Endothelial cell of umbilical vein (primary cell): Measurements from ENCODE around the gene CDK18. TPM values are rescaled to one million over a fixed set of nuclear protein-coding genes. Genes with fewer than 3 reads are reported as not detected.

Experiments used
- BruUV-seq: library from RNA; stranded (reverse); fragments of 400-500 nt; replicated peaks from 2 replicates; lab custom pipeline; 2021; lab: Mats Ljungman, UMichigan
- CTCF ChIA-PET: fragments of 300-600, 350-600 bp; sonication (Branson Sonifier 250); formaldehyde crosslinking; loops from one replicate; lab custom pipeline; 2021; ENCODE audit warnings: antibody characterized with exemption, inconsistent platforms; lab: Charles Lee
- POLR2A ChIA-PET: fragments of 300-600, 350-600 bp; sonication (Branson Sonifier 250); formaldehyde crosslinking; loops from one replicate; lab custom pipeline; 2021; ENCODE audit warnings: antibody characterized with exemption, inconsistent platforms; lab: Charles Lee
- DNase-seq: peaks from one replicate; pipeline ENCODE4 v3.0.0-alpha.2; 2011; ENCODE audit warnings: low read depth, low spot score
- FAIRE-seq: peaks from 2 replicates; lab custom pipeline; 2011; peaks lifted over from hg19 to GRCh38; lab: Jason Lieb, UNC
- H2AFZ ChIP-seq: 2 replicates; pipeline ENCODE4 v1.6.0; 2012; ENCODE audit warnings: low read depth, low read length, control low read depth, inconsistent platforms
- H3K27ac ChIP-seq: 2 replicates; pipeline ENCODE4 v1.5.1; 2011; ENCODE audit warnings: low read depth, mild to moderate bottlenecking, control low read depth, low read length, moderate library complexity; ENCODE audit not compliant: insufficient read depth
- H3K27me3 ChIP-seq, 2 experiments: 2 replicates each; pipeline versions ENCODE4 v1.6.0 to v1.6.1; 2011; ENCODE audit warnings: low read length in 2 of 2, mixed read lengths in 1 of 2; ENCODE audit not compliant: control insufficient read depth in 2 of 2, insufficient read depth in 2 of 2
- H3K36me3 ChIP-seq, 2 experiments: 2 replicates in 1 of 2; 3 replicates in 1 of 2; pipeline ENCODE4 v1.5.1; 2011; ENCODE audit warnings: low read length in 2 of 2, mild to moderate bottlenecking in 1 of 2, moderate library complexity in 1 of 2; ENCODE audit not compliant: control insufficient read depth in 2 of 2, insufficient read depth in 2 of 2; ENCODE audit errors: extremely low read depth in 1 of 2
- H3K4me1 ChIP-seq: 3 replicates; pipeline ENCODE4 v1.5.1; 2011; ENCODE audit warnings: mild to moderate bottlenecking, low read length; ENCODE audit not compliant: control insufficient read depth, insufficient read depth; ENCODE audit errors: extremely low read depth
- H3K4me2 ChIP-seq: 2 replicates; pipeline ENCODE4 v1.6.1; 2011; ENCODE audit warnings: low read length, control low read depth, mixed read lengths; ENCODE audit not compliant: insufficient read depth
- H3K4me3 ChIP-seq, 3 experiments: fragments of 200-600 bp in 1 of 3; sonication (generic), shearing (Covaris generic) in 1 of 3; replicated peaks in 1 of 3; 2 replicates each; pipeline ENCODE4 v1.5.1; 2011 to 2016; ENCODE audit warnings: control low read depth in 3 of 3, low read length in 3 of 3, mild to moderate bottlenecking in 2 of 3, inconsistent platforms in 1 of 3, low read depth in 1 of 3, moderate library complexity in 1 of 3; ENCODE audit not compliant: insufficient read depth in 1 of 3
- H3K79me2 ChIP-seq: 2 replicates; pipeline ENCODE4 v1.6.0; 2012; ENCODE audit warnings: low read length, inconsistent platforms; ENCODE audit not compliant: control insufficient read depth, insufficient read depth
- H3K9ac ChIP-seq: replicated peaks from 2 replicates; pipeline ENCODE3; 2011; ENCODE audit warnings: low read length, control low read depth; ENCODE audit not compliant: insufficient read depth; ENCODE audit errors: extremely low read depth
- H3K9me1 ChIP-seq: replicated peaks from 3 replicates; pipeline ENCODE4 v1.6.0; 2011; ENCODE audit warnings: mild to moderate bottlenecking, low read length; ENCODE audit not compliant: control insufficient read depth, insufficient read depth; ENCODE audit errors: extremely low read depth
- H3K9me3 ChIP-seq: replicated peaks from 2 replicates; pipeline ENCODE4 v1.5.1; 2012; ENCODE audit warnings: low read length, inconsistent platforms; ENCODE audit not compliant: control insufficient read depth, insufficient read depth
- H4K20me1 ChIP-seq: replicated peaks from 2 replicates; pipeline ENCODE3; 2011; ENCODE audit warnings: mild to moderate bottlenecking, low read length; ENCODE audit not compliant: control insufficient read depth, insufficient read depth; ENCODE audit errors: extremely low read depth
- CTCF ChIP-seq, 2 donors: IDR thresholded peaks; 1 replicate in 1 of 2; 2 replicates in 1 of 2; pipeline ENCODE4 v1.5.1; 2011; ENCODE audit warnings: low read length in 2 of 2, mild to moderate bottlenecking in 2 of 2, moderate library complexity in 2 of 2, control low read depth in 1 of 2, inconsistent platforms in 1 of 2, low read depth in 1 of 2; ENCODE audit not compliant: insufficient read depth in 1 of 2; ENCODE audit errors: extremely low read depth in 1 of 2
- EZH2 ChIP-seq: IDR thresholded peaks from 2 replicates; pipeline ENCODE4 v1.6.1; 2012; ENCODE audit warnings: borderline replicate concordance, low read depth, mild to moderate bottlenecking, moderate library complexity, low read length, inconsistent platforms; ENCODE audit not compliant: severe bottlenecking
- FOS ChIP-seq: IDR thresholded peaks from 2 replicates; pipeline ENCODE4 v1.6.1; 2011; ENCODE audit warnings: mild to moderate bottlenecking, low read length, moderate library complexity, borderline replicate concordance; ENCODE audit not compliant: insufficient read depth
- GATA2 ChIP-seq: IDR thresholded peaks from 2 replicates; pipeline ENCODE4 v1.7.0; 2011; ENCODE audit warnings: low read depth, mild to moderate bottlenecking, moderate library complexity, mixed read lengths, low read length; ENCODE audit not compliant: insufficient read length, insufficient read depth
- JUN ChIP-seq: IDR thresholded peaks from 2 replicates; pipeline ENCODE4 v1.6.1; 2011; ENCODE audit warnings: borderline replicate concordance, low read depth; ENCODE audit not compliant: insufficient read length, insufficient read depth
- MAX ChIP-seq: IDR thresholded peaks from 2 replicates; pipeline ENCODE4 v1.6.1; 2011; ENCODE audit not compliant: insufficient read depth, insufficient read length
- MYC ChIP-seq: IDR thresholded peaks from one replicate; pipeline ENCODE4 v1.6.1; 2011; ENCODE audit warnings: mild to moderate bottlenecking, low read depth, low read length
- POLR2A ChIP-seq: IDR thresholded peaks from 2 replicates; pipeline ENCODE4 v1.6.1; 2012; ENCODE audit warnings: low read depth, mild to moderate bottlenecking, control low read depth, low read length
- POLR2AphosphoS5 ChIP-seq: IDR thresholded peaks from 2 replicates; pipeline ENCODE4 v1.6.1; 2012; ENCODE audit warnings: low read depth, mild to moderate bottlenecking, control low read depth, low read length, moderate library complexity; ENCODE audit not compliant: insufficient read depth
- dilution Hi-C: fragments of 300-500 bp; cut with MboI; formaldehyde crosslinking; loops from one replicate; pipeline ENCODE4 v1.15.0; 2019; ENCODE audit warnings: low sequenced_read_pairs; ENCODE audit not compliant: extremely low pct_ligation_motif_present
- intact Hi-C: fragments of 100-400 bp; cut with micrococcal nuclease; formaldehyde crosslinking; loops from one replicate; pipeline ENCODE4 v1.10.0; 2022
- polyA plus RNA-seq, 4 experiments: library from polyadenylated mRNA; depleted of rRNA in 3 of 4; stranded (reverse) in 3 of 4; unstranded in 1 of 4; fragments of >200 nt; gene quantifications; 2 replicates each; pipeline versions ENCODE4 v1.2.1 to v1.2.3, GENCODE V29; 2011 to 2012; ENCODE audit warnings: missing spikeins in 1 of 4
- total RNA-seq: library from RNA; stranded (reverse); gene quantifications from 2 replicates; pipeline ENCODE4 v1.2.3, GENCODE V29; 2021

Gene CDK18
- total and polyA plus RNA-seq, 2 donors (not counting 3 experiments of a cell fraction or from before 2014, with no cell fraction given), result 0.17 to 1.2 TPM

GRCh38 chr1:205530116-205530515 lies 25.6 kb downstream of the CDK18 start:
- no peak overlapping the region for H2AFZ ChIP-seq
- dilution Hi-C loops, result no loop called here

More at GRCh38 chr1:205530116-205530515, 25.6 kb downstream of the CDK18 start:
- TF ChIP-seq MYC, result no peak
- TF ChIP-seq MAX, result no peak
- TF ChIP-seq JUN, result no peak
- TF ChIP-seq POLR2A, result no peak
- TF ChIP-seq EZH2, result no peak
- no peak for TF ChIP-seq POLR2AphosphoS5
- TF ChIP-seq CTCF (IDR thresholded peaks at IDR 0.05; ENCODE audit: extremely low read depth in 1 of 2, insufficient read depth in 1 of 2, low read depth in 1 of 2, low read length in 2 of 2), result no peak
- no peak for TF ChIP-seq FOS
- TF ChIP-seq GATA2, result no peak
- no peak overlapping the region for H3K4me3 ChIP-seq
- H3K36me3 ChIP-seq, result no peaks in the 10 kb centered on the region
- H3K9me3 ChIP-seq, result no peaks in the 10 kb centered on the region
- no peak overlapping the region for H3K4me2 ChIP-seq
- H3K9me1 ChIP-seq, result no peaks in the 10 kb centered on the region
- CTCF ChIA-PET, result interaction anchor here (1.0 to 17.8 kb wide), 13 partner anchors 12 to 181 kb away, joined by 3 to 292 read pairs (median 19); partner anchors contain the start of gene ELK4
- POLR2A ChIA-PET, result no interaction called here
- H4K20me1 ChIP-seq, result no peaks in the 10 kb centered on the region
- no peaks in the 10 kb centered on the region for H3K27me3 ChIP-seq
- H3K79me2 ChIP-seq, result no peaks in the 10 kb centered on the region
- H3K4me1 ChIP-seq, result peaks cover 3% of the 10 kb centered on the region
- FAIRE-seq, result no peak
- no peak overlapping the region for H3K27ac ChIP-seq
- no TSS peak for BruUV-seq
- H3K9ac ChIP-seq, result no peak overlapping the region
- DNase-seq, result no peak
- intact Hi-C loops, result loop anchor here (5.0 kb wide), 1 partner anchor 182 kb away; no protein-coding TSS in a partner anchor
